BJ (cell line): ENCODE measurements around the gene APCDD1L. TPM values are rescaled to one million over a fixed set of nuclear protein-coding genes. Genes with fewer than 3 reads are reported as not detected.

Experiments
- CTCF ChIA-PET: fragments of 350-600 bp; formaldehyde crosslinking; extraction: SDS; loops from one replicate; lab custom pipeline; 2021; ENCODE audit warnings: antibody characterized with exemption, inconsistent platforms; lab: Yijun Ruan, JAX
- POLR2A ChIA-PET: fragments of 300-600 bp; sonication (Branson Sonifier 250); formaldehyde crosslinking; extraction: SDS; loops from one replicate; lab custom pipeline; 2021; ENCODE audit warnings: antibody characterized with exemption; lab: Charles Lee
- DNase-seq: peaks from one replicate; pipeline ENCODE4 v3.0.0-alpha.2; 2011; ENCODE audit warnings: low read depth
- H3K27me3 ChIP-seq: 2 replicates; pipeline ENCODE4 v1.6.0; 2011; ENCODE audit warnings: low read length; ENCODE audit not compliant: control insufficient read depth, insufficient read depth
- H3K36me3 ChIP-seq: 2 replicates; pipeline ENCODE4 v1.5.1; 2011; ENCODE audit warnings: low read length; ENCODE audit not compliant: control insufficient read depth, insufficient read depth
- H3K4me3 ChIP-seq: 2 replicates; pipeline ENCODE4 v1.5.1; 2011; ENCODE audit warnings: low read depth, mild to moderate bottlenecking, control low read depth, low read length
- CTCF ChIP-seq: IDR thresholded peaks from 2 replicates; pipeline ENCODE4 v1.5.1; 2011; ENCODE audit warnings: low read depth, mild to moderate bottlenecking, control low read depth, inconsistent platforms, low read length, moderate library complexity; ENCODE audit not compliant: insufficient read depth
- polyA plus RNA-seq: library from polyadenylated mRNA; depleted of rRNA; stranded (reverse); fragments of >200 nt; gene quantifications from 2 replicates; pipeline ENCODE4 v1.2.3, GENCODE V29; 2011

The APCDD1L gene
- polyA plus RNA-seq, 1 experiment: 2.5 TPM

GRCh38 chr20:58435237-58435636, 80.0 kb downstream of the APCDD1L start:
- POLR2A ChIA-PET: no interaction called here
- CTCF ChIA-PET: interaction anchor here (1.6 kb wide), 1 partner anchor 14 kb away, joined by 4 read pairs; no protein-coding TSS in a partner anchor
- H3K4me3 ChIP-seq: no peak overlapping the region
- no peaks in the 10 kb centered on the region for H3K27me3 ChIP-seq
- peaks cover 1% of the 10 kb centered on the region; the same call in 1 of the 2 replicates for H3K36me3 ChIP-seq
- no peak for DNase-seq
- TF ChIP-seq CTCF: no peak

GRCh38 chr20:58434326-58434725, 80.9 kb downstream of the APCDD1L start:
- POLR2A ChIA-PET: no interaction called here
- no peak for TF ChIP-seq CTCF
- Histone ChIP-seq H3K36me3 (peaks cover 2% of the 10 kb centered on the region; the same call in 1 of the 2 replicates), H3K27me3 (no peaks in the 10 kb centered on the region), H3K4me3 (no peak overlapping the region)
- CTCF ChIA-PET: interaction anchor here (0.9 kb wide), 1 partner anchor 13 kb away, joined by 3 read pairs; no protein-coding TSS in a partner anchor
- no peak for DNase-seq

- TF ChIP-seq CTCF: no peak
- Histone ChIP-seq H3K27me3 (no peaks in the 10 kb centered on the region), H3K36me3 (peaks cover 3% of the 10 kb centered on the region; the same call in 1 of the 2 replicates), H3K4me3 (no peak overlapping the region)
- ChIA-PET CTCF (interaction anchor here (0.6 to 0.9 kb wide), 2 partner anchors 14 to 199 kb away, joined by 3 read pairs; no protein-coding TSS in a partner anchor), POLR2A (no interaction called here)
- no peak for DNase-seq
These were observed 81.4 kb downstream of the APCDD1L start for GRCh38 chr20:58433759-58434158.

GRCh38 chr20:58433029-58433647, 82.1 kb downstream of the APCDD1L start:
- Histone ChIP-seq H3K27me3 (no peaks in the 10 kb centered on the region), H3K36me3 (peaks cover 3% of the 10 kb centered on the region; the same call in 1 of the 2 replicates), H3K4me3 (no peak overlapping the region)
- POLR2A ChIA-PET: no interaction called here
- CTCF ChIA-PET: interaction anchor here (0.6 to 1.0 kb wide), 2 partner anchors 31 to 199 kb away, joined by 3 read pairs; no protein-coding TSS in a partner anchor
- no peak for TF ChIP-seq CTCF
- no peak for DNase-seq

GRCh38 chr20:58432186-58432954, 82.8 kb downstream of the APCDD1L start:
- Histone ChIP-seq H3K4me3 (no peak overlapping the region), H3K36me3 (peaks cover 3% of the 10 kb centered on the region; the same call in 1 of the 2 replicates), H3K27me3 (no peaks in the 10 kb centered on the region)
- CTCF ChIA-PET: interaction anchor here (1.0 to 2.5 kb wide), 6 partner anchors 9 to 217 kb away, joined by 3 to 9 read pairs (median 3); no protein-coding TSS in a partner anchor
- no peak for DNase-seq
- no peak for TF ChIP-seq CTCF
- POLR2A ChIA-PET: no interaction called here
